Activated CD8-positive, alpha-beta T cell treated with anti-CD3 and anti-CD28 coated beads for 36 hours (primary cell): Measurements from ENCODE around the gene PLCXD1. TPM values are rescaled to one million over a fixed set of nuclear protein-coding genes. Genes with fewer than 3 reads are reported as not detected.

Experiments
- ATAC-seq: fragments of 200-7000 bp; cut with Tn5 transposase; one replicate; pipeline ENCODE4 v1.10.0; 2021; ENCODE audit warnings: mild to moderate bottlenecking, moderate library complexity
- CTCF ChIA-PET: fragments of 350-600 bp; sonication (Branson Sonifier 250); formaldehyde crosslinking; loops from one replicate; lab custom pipeline; 2021; ENCODE audit warnings: antibody characterized with exemption; lab: Charles Lee
- POLR2A ChIA-PET: fragments of 350-600 bp; sonication (Branson Sonifier 250); formaldehyde crosslinking; loops from one replicate; lab custom pipeline; 2021; ENCODE audit warnings: antibody characterized with exemption; lab: Charles Lee
- DNase-seq: peaks from one replicate; pipeline ENCODE4 v3.0.0-alpha.2; 2020
- H3K27ac Mint-ChIP-seq: one replicate; pipeline ENCODE4 v1.8.0; 2021; ENCODE audit warnings: mild to moderate bottlenecking, mixed read lengths
- H3K27me3 Mint-ChIP-seq: one replicate; pipeline ENCODE4 v1.8.0; 2021; ENCODE audit warnings: mixed read lengths
- H3K36me3 Mint-ChIP-seq: one replicate; pipeline ENCODE4 v1.8.0; 2021; ENCODE audit warnings: low read depth, mixed read lengths
- H3K4me1 Mint-ChIP-seq: one replicate; pipeline ENCODE4 v1.8.0; 2021; ENCODE audit warnings: low read depth, mixed read lengths
- H3K4me3 Mint-ChIP-seq: one replicate; pipeline ENCODE4 v1.8.0; 2021; ENCODE audit warnings: mild to moderate bottlenecking, moderate library complexity, mixed read lengths
- H3K9me3 Mint-ChIP-seq: one replicate; pipeline ENCODE4 v1.8.0; 2021; ENCODE audit warnings: mixed read lengths
- intact Hi-C: fragments of 100-400 bp; cut with micrococcal nuclease; formaldehyde crosslinking; loops from one replicate; pipeline ENCODE4 v1.10.0; 2022
- total RNA-seq, 2 experiments: library from RNA; stranded (reverse); gene quantifications; one replicate each; pipeline ENCODE4 v1.2.3, GENCODE V29; 2021
- TF ChIP-seq, protein P1 (sequence below): fragments of 200-600 bp; IDR thresholded peaks from one replicate; pipeline ENCODE4 v1.8.0; 2022; ENCODE audit warnings: antibody characterized with exemption, mild to moderate bottlenecking

Gene PLCXD1
- total RNA-seq, 2 experiments from 2014 or later, result 63.9 to 65.7 TPM

DNA sequence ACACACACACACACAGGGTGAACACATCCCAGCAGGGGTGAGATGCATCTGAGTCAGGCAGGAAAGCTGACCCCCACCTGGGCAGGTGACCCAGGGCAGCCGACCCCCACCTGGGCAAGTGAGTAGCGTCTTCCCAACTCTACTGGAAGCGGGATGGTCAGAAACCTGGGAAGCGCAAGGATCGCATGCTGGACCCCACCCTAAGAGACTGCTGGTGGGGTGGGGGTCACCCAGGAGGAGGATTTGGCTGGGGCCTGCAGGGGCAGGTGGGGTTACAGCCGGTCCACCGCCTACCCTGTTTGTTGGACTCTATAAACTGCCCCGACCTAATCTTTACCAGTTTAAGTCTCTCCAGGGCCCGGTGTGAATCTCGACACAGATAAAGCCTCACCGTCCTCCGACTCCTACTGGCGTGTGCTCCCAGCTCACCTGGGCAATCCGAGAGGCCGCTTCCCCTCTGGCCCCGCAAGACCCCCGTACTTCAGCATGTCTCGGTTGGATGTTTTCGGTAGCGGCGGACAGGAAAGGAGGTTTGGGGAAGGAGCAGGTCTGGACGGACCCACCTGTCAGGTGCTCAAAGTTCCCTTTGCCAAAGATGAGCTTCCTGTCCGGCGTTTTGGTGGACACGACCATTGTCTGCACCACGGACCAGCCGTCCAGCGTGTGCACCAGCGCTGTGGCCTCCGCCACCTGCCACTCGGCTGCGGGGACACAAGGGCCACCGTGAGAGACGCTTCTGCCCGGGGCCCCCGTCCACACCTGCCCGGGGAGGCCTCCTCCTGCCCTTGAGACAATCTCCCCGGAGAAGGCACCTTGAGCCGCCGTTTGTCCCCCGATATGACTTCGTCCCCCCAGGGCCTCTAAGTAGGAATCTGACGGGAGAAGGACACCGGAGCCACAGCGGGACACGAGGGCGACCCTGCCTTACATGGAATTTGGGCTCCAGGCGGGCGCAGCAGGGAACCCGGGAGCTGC is 35.5 kb downstream of the PLCXD1 start:
- H3K27me3 Mint-ChIP-seq, result no peaks in the 10 kb centered on the region
- intact Hi-C loops, result no loop called here
- H3K4me1 Mint-ChIP-seq, result peaks cover 12% of the 10 kb centered on the region
- no peak for ATAC-seq
- POLR2A ChIA-PET, result no interaction called here
- H3K27ac Mint-ChIP-seq, result peak overlapping the region; percentile 64
- peaks cover 26% of the 10 kb centered on the region for H3K36me3 Mint-ChIP-seq
- H3K4me3 Mint-ChIP-seq, result peak overlapping the region; percentile 57
- CTCF ChIA-PET, result no interaction called here
- no peaks in the 10 kb centered on the region for H3K9me3 Mint-ChIP-seq
- no peak for DNase-seq
- TF ChIP-seq, protein P1, sequence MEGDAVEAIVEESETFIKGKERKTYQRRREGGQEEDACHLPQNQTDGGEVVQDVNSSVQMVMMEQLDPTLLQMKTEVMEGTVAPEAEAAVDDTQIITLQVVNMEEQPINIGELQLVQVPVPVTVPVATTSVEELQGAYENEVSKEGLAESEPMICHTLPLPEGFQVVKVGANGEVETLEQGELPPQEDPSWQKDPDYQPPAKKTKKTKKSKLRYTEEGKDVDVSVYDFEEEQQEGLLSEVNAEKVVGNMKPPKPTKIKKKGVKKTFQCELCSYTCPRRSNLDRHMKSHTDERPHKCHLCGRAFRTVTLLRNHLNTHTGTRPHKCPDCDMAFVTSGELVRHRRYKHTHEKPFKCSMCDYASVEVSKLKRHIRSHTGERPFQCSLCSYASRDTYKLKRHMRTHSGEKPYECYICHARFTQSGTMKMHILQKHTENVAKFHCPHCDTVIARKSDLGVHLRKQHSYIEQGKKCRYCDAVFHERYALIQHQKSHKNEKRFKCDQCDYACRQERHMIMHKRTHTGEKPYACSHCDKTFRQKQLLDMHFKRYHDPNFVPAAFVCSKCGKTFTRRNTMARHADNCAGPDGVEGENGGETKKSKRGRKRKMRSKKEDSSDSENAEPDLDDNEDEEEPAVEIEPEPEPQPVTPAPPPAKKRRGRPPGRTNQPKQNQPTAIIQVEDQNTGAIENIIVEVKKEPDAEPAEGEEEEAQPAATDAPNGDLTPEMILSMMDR, result no peak

DNA sequence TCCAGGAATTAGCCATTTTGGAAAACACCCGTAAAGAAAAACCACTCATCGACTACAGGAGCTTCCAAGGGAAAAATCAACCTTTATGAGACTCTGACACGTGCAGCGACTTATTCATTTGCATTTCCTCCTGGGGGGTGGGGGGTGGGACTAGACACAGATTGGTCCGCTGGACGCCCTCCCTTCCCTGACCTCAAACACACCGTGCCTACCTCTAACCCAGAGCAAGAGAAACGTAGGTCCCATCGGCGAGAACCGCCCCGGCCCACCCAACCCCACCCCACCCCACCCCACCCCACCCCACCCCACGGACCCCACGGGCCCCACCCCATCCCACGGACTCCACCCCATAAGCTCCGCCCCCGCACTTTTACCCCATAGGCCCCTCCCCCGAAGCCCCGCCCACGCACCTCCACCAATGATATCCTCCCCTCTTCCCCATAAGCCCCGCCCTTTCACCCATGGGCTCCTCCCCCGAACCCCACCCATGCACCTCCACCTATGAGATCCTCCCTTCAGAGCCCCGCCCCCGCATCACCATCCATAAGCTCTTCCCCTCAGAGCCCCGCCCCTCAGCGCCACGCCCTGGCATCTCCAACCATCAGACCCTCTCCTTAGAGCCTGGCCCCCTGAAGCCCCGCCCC is 36.4 kb downstream of the PLCXD1 start:
- ChIA-PET CTCF (no interaction called here), POLR2A (no interaction called here)
- Mint-ChIP-seq H3K4me1 (peaks cover 14% of the 10 kb centered on the region), H3K27ac (peak overlapping the region; percentile 99), H3K27me3 (no peaks in the 10 kb centered on the region), H3K9me3 (no peaks in the 10 kb centered on the region), H3K36me3 (peaks cover 19% of the 10 kb centered on the region), H3K4me3 (peak overlapping the region; percentile 89)
- TF ChIP-seq, protein P1, result no peak
- intact Hi-C loops, result no loop called here
- ATAC-seq, result no peak
- no peak for DNase-seq

DNA sequence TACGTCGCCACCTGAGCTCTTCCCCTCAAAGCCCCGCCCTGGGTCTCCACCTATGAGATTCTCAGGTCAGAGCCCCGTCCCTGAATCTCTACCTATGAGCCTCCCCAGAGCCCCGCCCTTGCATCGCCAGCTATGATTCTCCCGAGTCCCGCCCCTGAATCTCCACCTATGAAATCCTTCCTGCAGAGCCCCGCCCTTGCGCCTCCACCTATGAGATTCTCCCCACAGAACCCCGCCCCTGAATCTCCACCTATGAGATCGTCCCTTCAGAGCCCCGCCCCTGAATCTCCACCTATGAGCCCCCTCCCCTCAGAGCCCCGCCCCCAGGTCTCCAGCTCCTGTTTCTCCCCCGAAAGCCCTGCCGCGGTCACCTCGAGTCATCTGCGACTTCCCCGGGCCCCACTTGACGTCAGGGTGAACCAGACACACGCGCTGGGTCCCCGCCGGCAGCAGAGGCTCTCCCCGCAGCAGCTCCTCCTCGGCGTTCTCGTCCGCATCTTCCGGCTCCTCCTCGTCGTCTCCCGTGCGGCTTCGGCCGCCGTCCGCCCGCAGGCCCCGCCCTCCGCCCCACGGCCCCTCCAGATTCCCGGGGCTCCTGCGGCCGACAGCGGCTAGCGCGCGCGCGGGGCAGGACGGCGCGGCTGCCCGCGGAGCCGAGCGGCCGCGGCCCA is 37.0 kb downstream of the PLCXD1 start:
- CTCF ChIA-PET, result no interaction called here
- intact Hi-C loops, result no loop called here
- POLR2A ChIA-PET, result no interaction called here
- TF ChIP-seq, protein P1, result no peak
- H3K9me3 Mint-ChIP-seq, result no peaks in the 10 kb centered on the region
- H3K4me3 Mint-ChIP-seq, result peak overlapping the region; percentile 89
- peak overlapping the region; percentile 99 for H3K27ac Mint-ChIP-seq
- peaks cover 17% of the 10 kb centered on the region for H3K4me1 Mint-ChIP-seq
- DNase-seq, result peak; percentile 100
- H3K27me3 Mint-ChIP-seq, result no peaks in the 10 kb centered on the region
- peak; percentile 72 for ATAC-seq
- peaks cover 16% of the 10 kb centered on the region for H3K36me3 Mint-ChIP-seq

DNA sequence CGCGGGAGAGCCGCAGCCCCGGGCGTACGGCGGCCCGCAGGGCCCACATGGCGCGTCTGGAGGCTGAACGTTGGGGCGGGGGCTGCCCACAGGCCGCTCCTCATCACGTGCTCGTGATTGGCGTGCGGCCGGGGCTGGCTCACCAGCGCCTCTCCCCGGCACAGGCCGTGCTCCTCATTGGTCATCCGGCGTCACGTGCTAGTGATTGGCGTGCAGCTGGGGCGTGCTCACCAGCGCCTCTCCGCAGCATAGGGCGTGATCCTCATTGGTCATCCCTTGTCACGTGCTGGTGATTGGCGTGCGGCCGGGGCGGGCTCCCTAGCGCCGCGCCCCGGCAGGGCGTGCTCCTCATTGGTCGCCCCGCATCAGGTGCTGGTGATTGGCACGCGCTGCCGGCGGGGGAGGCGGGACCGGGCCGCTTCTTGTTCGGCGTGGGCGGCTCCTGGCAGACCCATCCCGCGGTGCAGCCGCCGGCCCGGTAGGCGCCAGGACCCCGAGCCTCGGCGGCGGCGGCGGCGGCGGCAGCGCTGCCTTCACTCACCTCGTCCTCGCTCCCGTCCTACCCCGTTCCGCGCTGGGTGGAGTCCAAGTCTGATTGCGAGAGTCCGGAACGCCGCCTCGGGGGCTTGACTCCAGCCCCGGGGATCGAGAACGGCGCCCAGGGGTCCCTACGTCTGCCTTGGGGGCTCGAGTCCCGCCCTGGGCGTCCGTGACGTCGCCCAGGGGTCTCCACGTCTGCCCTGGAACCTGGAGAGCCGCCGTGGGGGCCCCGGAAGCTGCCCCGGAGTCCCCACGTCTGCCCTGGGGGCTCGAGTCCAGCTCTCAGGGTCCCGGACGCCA is 37.8 kb downstream of the PLCXD1 start, which contains the start of gene GTPBP6:
Gene GTPBP6, minus strand, starts transcription at position 58 of the 840 bp plus-strand sequence. Its CDS starts 9 bp downstream, at position 49.
- CTCF ChIA-PET, result no interaction called here
- H3K4me1 Mint-ChIP-seq, result peaks cover 20% of the 10 kb centered on the region
- H3K9me3 Mint-ChIP-seq, result no peaks in the 10 kb centered on the region
- POLR2A ChIA-PET, result no interaction called here
- peak within 1 kb of the TSS; percentile 99 for H3K27ac Mint-ChIP-seq
- peak within 1 kb of the TSS; percentile 89 for H3K4me3 Mint-ChIP-seq
- DNase-seq, result peak; percentile 99
- peaks cover 10% of the 10 kb centered on the region for H3K36me3 Mint-ChIP-seq
- H3K27me3 Mint-ChIP-seq, result no peaks in the 10 kb centered on the region
- intact Hi-C loops, result no loop called here
- TF ChIP-seq, protein P1, result no peak
- ATAC-seq, result peak; percentile 74
